Measurements from ENCODE around the gene AKR1C1.

GRCh38 chr10:4918236-4918635 is 45.0 kb upstream of the AKR1C1 start:
- TF ChIP-seq CTCF (IDR thresholded peaks at IDR 0.05) (no peak), TCF7L2 (IDR thresholded peaks at IDR 0.05; ENCODE audit: low read depth, low read length) (no peak), POLR2AphosphoS5 (IDR thresholded peaks at IDR 0.05; ENCODE audit: low read depth, low read length) (no peak)

All from Panc1 (cell line).